Endothelial cell of umbilical vein (primary cell): ENCODE data around the gene HSPA9.

Experiments
- CTCF ChIP-seq, 2 donors: IDR thresholded peaks; 1 replicate in 1 of 2; 2 replicates in 1 of 2; pipeline ENCODE4 v1.5.1; 2011; ENCODE audit warnings: low read length in 2 of 2, mild to moderate bottlenecking in 2 of 2, moderate library complexity in 2 of 2, control low read depth in 1 of 2, inconsistent platforms in 1 of 2, low read depth in 1 of 2; ENCODE audit not compliant: insufficient read depth in 1 of 2; ENCODE audit errors: extremely low read depth in 1 of 2
- EZH2 ChIP-seq: IDR thresholded peaks from 2 replicates; pipeline ENCODE4 v1.6.1; 2012; ENCODE audit warnings: borderline replicate concordance, low read depth, mild to moderate bottlenecking, moderate library complexity, low read length, inconsistent platforms; ENCODE audit not compliant: severe bottlenecking
- MAX ChIP-seq: IDR thresholded peaks from 2 replicates; pipeline ENCODE4 v1.6.1; 2011; ENCODE audit not compliant: insufficient read depth, insufficient read length
- POLR2A ChIP-seq: IDR thresholded peaks from 2 replicates; pipeline ENCODE4 v1.6.1; 2012; ENCODE audit warnings: low read depth, mild to moderate bottlenecking, control low read depth, low read length
- POLR2AphosphoS5 ChIP-seq: IDR thresholded peaks from 2 replicates; pipeline ENCODE4 v1.6.1; 2012; ENCODE audit warnings: low read depth, mild to moderate bottlenecking, control low read depth, low read length, moderate library complexity; ENCODE audit not compliant: insufficient read depth

GRCh38 chr5:138528208-138528607 lies 47.0 kb downstream of the HSPA9 start:
- TF ChIP-seq POLR2AphosphoS5 (no peak), POLR2A (no peak), CTCF (IDR thresholded peaks at IDR 0.05; ENCODE audit: extremely low read depth in 1 of 2, insufficient read depth in 1 of 2, low read depth in 1 of 2, low read length in 2 of 2) (no peak), EZH2 (no peak), MAX (no peak)
